ENCODE data around the gene BAIAP3.
"Not testable (repeated sequence)": the region's sequence is repeated elsewhere in the genome, so short reads cannot be mapped to it uniquely, and the experiment has no call there.

The BAIAP3 gene

GRCh38 chr16:1322407-1322806, 11.0 kb upstream of the BAIAP3 start:
- Mint-ChIP-seq H3K27me3 (no peaks in the 10 kb centered on the region), H3K36me3 (peaks cover 45% of the 10 kb centered on the region), H3K4me1 (peaks cover 17% of the 10 kb centered on the region), H3K27ac (no peak overlapping the region), H3K9me3 (no peaks in the 10 kb centered on the region), H3K4me3 (no peak overlapping the region)
- no peak for ATAC-seq

- Mint-ChIP-seq H3K27me3 (no peaks in the 10 kb centered on the region), H3K36me3 (peaks cover 34% of the 10 kb centered on the region), H3K27ac (peak overlapping the region; percentile 40), H3K4me3 (no peak overlapping the region), H3K4me1 (peaks cover 10% of the 10 kb centered on the region), H3K9me3 (no peaks in the 10 kb centered on the region)
- no peak for ATAC-seq
Observed at GRCh38 chr16:1323296-1324239, 9.9 kb upstream of the BAIAP3 start.

GRCh38 chr16:1324286-1324826, 9.1 kb upstream of the BAIAP3 start:
- no peak for ATAC-seq
- H3K4me1 Mint-ChIP-seq = peaks cover 10% of the 10 kb centered on the region
- H3K27ac Mint-ChIP-seq = peak overlapping the region; percentile 40
- H3K9me3 Mint-ChIP-seq = no peaks in the 10 kb centered on the region
- H3K4me3 Mint-ChIP-seq = no peak overlapping the region
- peaks cover 28% of the 10 kb centered on the region for H3K36me3 Mint-ChIP-seq
- H3K27me3 Mint-ChIP-seq = no peaks in the 10 kb centered on the region

GRCh38 chr16:1325261-1325660, 8.2 kb upstream of the BAIAP3 start:
- peaks cover 20% of the 10 kb centered on the region for H3K36me3 Mint-ChIP-seq
- H3K4me1 Mint-ChIP-seq = peaks cover 10% of the 10 kb centered on the region
- no peak for ATAC-seq
- no peaks in the 10 kb centered on the region for H3K9me3 Mint-ChIP-seq
- no peak overlapping the region for H3K4me3 Mint-ChIP-seq
- peak overlapping the region; percentile 80 for H3K27ac Mint-ChIP-seq
- H3K27me3 Mint-ChIP-seq = no peaks in the 10 kb centered on the region

DNA sequence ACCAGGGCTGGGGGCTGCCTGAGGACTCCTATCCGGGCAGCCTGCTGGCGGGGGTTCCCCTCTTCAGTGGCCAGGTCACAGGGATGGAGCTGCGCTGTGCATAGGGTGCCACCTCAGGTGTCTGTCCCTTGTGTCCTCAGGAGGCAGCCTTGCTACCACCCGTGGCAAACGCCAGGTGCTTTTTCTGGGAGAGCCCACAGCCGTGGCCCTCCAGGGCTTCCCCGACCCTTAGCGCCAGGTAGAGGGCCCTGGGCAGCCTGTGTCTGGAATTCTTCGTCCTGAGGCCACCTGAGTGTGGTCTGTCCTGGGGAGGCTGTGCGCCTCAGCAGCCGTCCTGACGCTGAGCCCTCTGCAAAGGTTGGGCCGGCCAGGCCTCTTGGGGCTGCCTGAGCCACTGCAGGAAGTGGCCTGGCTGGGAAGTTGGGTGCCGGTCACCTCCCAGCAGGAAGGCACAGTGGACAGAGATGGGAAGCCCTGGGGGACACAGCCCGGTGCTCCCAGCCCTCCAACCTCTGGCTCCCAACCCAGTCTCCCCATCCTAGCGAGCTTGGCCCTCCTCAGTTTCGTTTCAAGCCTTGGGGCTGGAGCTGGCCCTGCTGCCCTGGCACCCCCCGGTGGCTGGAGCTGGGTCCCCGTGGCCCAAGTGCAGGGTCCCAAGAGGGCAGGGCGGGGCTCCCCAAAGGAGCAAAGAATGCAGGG, 7.6 kb upstream of the BAIAP3 start:
- peak overlapping the region; percentile 52 for H3K4me3 Mint-ChIP-seq
- H3K9me3 Mint-ChIP-seq = no peaks in the 10 kb centered on the region
- peaks cover 10% of the 10 kb centered on the region for H3K4me1 Mint-ChIP-seq
- H3K27me3 Mint-ChIP-seq = no peaks in the 10 kb centered on the region
- H3K27ac Mint-ChIP-seq = peak overlapping the region; percentile 80
- peaks cover 16% of the 10 kb centered on the region for H3K36me3 Mint-ChIP-seq
- ATAC-seq = peak; percentile 58

DNA sequence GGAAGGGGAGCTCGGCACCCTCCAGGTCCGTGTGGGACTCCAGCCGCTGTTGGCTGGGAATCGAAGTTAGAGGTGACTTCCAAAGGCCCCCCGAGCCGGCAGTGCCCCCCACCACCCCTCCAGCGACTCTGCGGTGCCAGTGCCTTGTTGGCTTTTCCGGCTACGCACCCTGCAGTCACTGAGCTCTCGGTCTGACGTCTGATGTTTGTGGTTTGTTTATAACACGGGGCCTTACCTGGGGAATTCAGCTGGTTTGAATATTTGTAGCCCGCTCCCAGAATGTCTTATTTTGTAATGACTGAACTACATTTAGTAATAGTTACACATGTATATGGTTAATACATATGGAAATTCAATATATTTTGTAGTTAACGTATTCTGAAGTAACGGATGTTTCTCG, 7.1 kb upstream of the BAIAP3 start:
- H3K9me3 Mint-ChIP-seq = no peaks in the 10 kb centered on the region
- H3K27me3 Mint-ChIP-seq = peaks cover 5% of the 10 kb centered on the region
- H3K36me3 Mint-ChIP-seq = peaks cover 16% of the 10 kb centered on the region
- H3K4me1 Mint-ChIP-seq = peaks cover 14% of the 10 kb centered on the region
- ATAC-seq = peak; percentile 75
- peak overlapping the region; percentile 66 for H3K4me3 Mint-ChIP-seq
- peak overlapping the region; percentile 80 for H3K27ac Mint-ChIP-seq

DNA sequence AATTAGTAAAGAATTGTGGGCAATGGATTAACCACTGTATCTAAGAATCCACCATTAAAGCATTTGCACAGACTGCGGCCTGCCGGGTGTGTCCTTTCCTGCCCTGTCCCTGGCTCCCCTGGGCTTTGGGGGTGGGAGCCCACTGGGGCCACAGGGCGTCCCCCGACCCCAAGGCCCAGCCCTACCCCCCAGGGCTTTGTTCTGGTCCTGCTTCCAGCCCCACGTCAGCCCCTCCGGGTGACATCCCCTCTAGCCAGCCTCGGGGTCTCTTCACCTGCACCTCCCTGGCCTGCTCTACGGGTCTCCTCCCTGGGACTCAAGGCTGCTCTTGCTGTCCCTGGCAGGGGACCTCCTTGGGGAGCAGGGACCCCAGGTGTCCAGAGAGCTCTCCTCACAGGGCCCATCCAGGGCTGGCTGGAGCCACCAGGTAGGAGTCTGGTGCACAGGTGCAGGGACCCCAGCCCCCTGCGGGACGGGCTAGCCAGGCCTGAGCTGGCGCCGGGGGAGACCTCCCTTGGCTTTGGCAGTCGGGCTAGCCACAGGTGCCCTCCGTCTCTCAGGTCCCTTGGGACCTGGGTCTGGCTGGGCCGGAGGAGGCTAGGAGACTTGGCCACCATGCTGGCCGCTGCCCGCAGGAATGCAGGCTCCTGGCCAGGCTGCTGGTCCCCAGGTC, 6.4 kb upstream of the BAIAP3 start:
- peak; percentile 18 for ATAC-seq
- Mint-ChIP-seq H3K36me3 (peaks cover 16% of the 10 kb centered on the region), H3K27me3 (peaks cover 10% of the 10 kb centered on the region), H3K4me3 (peak overlapping the region; percentile 66), H3K27ac (peak overlapping the region; percentile 80), H3K4me1 (peaks cover 21% of the 10 kb centered on the region), H3K9me3 (no peaks in the 10 kb centered on the region)

DNA sequence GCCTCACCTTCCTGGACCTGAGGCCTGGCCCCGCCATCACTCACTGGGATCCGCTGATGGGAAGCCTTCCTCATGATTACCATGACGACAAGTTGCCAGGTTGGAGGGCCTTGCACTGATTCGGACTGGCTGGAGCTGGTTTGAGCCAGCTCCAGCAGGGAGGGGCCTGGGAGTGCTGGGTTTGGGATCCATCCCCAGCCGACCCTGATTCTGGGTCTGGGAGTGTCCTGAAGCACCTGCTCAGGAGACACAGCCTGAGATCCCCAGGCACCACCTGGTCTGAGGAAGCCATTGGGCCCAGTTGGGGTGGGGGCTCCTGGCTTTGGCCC, 5.9 kb upstream of the BAIAP3 start:
- H3K4me1 Mint-ChIP-seq = peaks cover 26% of the 10 kb centered on the region
- H3K27me3 Mint-ChIP-seq = peaks cover 15% of the 10 kb centered on the region
- H3K4me3 Mint-ChIP-seq = no peak overlapping the region
- peak overlapping the region; percentile 80 for H3K27ac Mint-ChIP-seq
- H3K9me3 Mint-ChIP-seq = no peaks in the 10 kb centered on the region
- H3K36me3 Mint-ChIP-seq = peaks cover 16% of the 10 kb centered on the region
- no peak for ATAC-seq

DNA sequence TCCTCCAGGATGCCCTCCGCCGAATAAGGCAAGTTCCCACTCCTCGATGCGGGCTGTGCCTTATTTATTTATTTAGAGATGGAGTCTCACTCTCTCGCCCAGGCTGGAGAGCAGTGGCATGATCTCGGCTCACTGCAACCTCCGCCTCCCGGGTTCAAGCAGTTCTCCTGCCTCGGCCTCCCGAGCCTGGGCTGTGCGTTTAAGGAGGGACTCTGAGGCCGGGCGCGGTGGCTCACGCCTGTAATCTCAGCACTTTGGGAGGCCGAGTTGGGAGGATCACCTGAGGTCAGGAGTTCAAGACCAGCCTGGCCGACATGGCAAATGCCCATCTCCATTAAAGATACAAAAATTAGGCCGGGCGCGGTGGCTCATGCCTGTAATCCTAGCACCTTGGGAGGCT, 5.3 kb upstream of the BAIAP3 start:
- H3K4me3 Mint-ChIP-seq, H3K9me3 Mint-ChIP-seq, H3K27ac Mint-ChIP-seq, ATAC-seq: not testable (repeated sequence)
- Mint-ChIP-seq H3K4me1 (peaks cover 29% of the 10 kb centered on the region), H3K36me3 (peaks cover 16% of the 10 kb centered on the region), H3K27me3 (peaks cover 18% of the 10 kb centered on the region)

- Mint-ChIP-seq H3K4me1 (peaks cover 29% of the 10 kb centered on the region), H3K27me3 (peaks cover 18% of the 10 kb centered on the region)
- not testable (repeated sequence) for ATAC-seq, H3K36me3 Mint-ChIP-seq, H3K4me3 Mint-ChIP-seq, H3K9me3 Mint-ChIP-seq, H3K27ac Mint-ChIP-seq
Observed at GRCh38 chr16:1328961-1329360, 4.5 kb upstream of the BAIAP3 start.

DNA sequence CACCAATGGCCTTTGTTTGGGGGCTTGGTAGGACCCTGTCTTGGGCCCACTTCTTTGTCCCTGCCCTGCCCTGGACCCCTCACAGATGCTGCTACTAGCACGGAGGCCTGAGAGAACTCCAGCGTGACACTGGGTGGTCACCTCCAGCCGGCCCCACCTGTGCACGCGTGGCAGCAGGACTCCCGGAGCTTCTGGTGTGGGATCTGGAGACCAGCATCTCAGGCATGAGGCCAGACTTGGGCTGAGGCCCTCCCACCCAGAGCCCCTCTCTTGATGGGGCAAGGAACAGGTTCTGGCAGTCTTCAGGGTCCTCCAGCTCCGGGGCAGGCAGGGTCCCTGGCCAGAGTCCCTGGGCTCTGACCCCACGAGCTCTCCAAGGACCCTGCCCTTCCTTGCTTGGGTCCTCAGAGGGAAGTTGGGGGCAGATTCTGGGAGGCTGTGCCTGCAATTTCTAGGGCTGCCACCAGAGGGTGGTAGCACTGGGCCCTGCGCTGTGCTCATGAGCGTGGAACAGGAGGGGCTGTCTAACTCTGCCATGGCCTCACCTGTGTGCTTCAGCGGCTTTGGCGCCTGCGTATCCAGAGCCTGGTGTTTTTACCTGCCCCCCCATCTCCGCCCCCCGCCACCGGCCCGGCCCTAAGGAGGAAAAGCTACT, 3.1 kb upstream of the BAIAP3 start:
- H3K27ac Mint-ChIP-seq = no peak overlapping the region
- H3K4me3 Mint-ChIP-seq = no peak overlapping the region
- H3K4me1 Mint-ChIP-seq = peaks cover 40% of the 10 kb centered on the region
- peaks cover 18% of the 10 kb centered on the region for H3K27me3 Mint-ChIP-seq
- no peak for ATAC-seq
- no peaks in the 10 kb centered on the region for H3K36me3 Mint-ChIP-seq
- no peaks in the 10 kb centered on the region for H3K9me3 Mint-ChIP-seq

- ATAC-seq = no peak
- H3K4me1 Mint-ChIP-seq = peaks cover 47% of the 10 kb centered on the region
- peaks cover 18% of the 10 kb centered on the region for H3K27me3 Mint-ChIP-seq
- peak overlapping the region; percentile 88 for H3K27ac Mint-ChIP-seq
- peak overlapping the region; percentile 76 for H3K4me3 Mint-ChIP-seq
- H3K9me3 Mint-ChIP-seq = no peaks in the 10 kb centered on the region
- no peaks in the 10 kb centered on the region for H3K36me3 Mint-ChIP-seq
Observed at GRCh38 chr16:1330931-1331711, 2.3 kb upstream of the BAIAP3 start.

GRCh38 chr16:1331712-1332617, 1.5 kb upstream of the BAIAP3 start:
- Mint-ChIP-seq H3K4me3 (peak overlapping the region; percentile 76), H3K36me3 (no peaks in the 10 kb centered on the region), H3K9me3 (no peaks in the 10 kb centered on the region), H3K4me1 (peaks cover 49% of the 10 kb centered on the region), H3K27ac (peak overlapping the region; percentile 88), H3K27me3 (peaks cover 18% of the 10 kb centered on the region)
- ATAC-seq = peak; percentile 79

Data from stimulated activated memory B cell treated with anti-CD40 and anti-IgM and Interleukin-4, amounts not matched to agents 10 μg/mL and 1 μg/mL and 100 μg/mL, for 72 hours (primary cell).